ENCODE results near the gene OTX1.

DNA sequence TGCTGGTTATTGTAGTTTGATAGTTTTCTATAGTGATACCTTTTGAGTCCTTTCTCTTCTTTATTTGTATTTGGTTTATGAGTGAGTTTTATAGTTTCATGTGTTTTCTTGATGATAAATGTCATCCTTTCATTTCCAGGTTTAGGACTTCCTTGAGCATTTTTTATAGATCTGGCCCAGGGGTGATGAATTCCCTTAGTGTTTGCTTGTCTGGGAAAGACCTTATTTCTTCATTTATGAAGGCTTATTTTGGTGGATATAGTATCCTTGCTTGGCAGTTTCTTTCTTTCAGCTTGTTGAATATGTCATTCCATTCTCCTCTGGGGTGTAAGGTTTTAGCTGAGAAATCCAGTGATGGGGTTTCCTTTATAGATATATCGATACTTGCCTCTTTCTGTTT is 53.9 kb downstream of the OTX1 start:
- no peak for TF ChIP-seq POLR2A (conservative IDR thresholded peaks at IDR 0.05)
- TF ChIP-seq ELK1 (CRISPR knock-in tag; IDR thresholded peaks at IDR 0.05): no peak
- TF ChIP-seq POLR2AphosphoS5 (IDR thresholded peaks at IDR 0.05; ENCODE audit: control insufficient read depth, insufficient read depth, low read depth, low read length): no peak
